ENCODE results near the gene AGBL4. TPM values are rescaled to one million over a fixed set of nuclear protein-coding genes. Genes with fewer than 3 reads are reported as not detected.
"Not testable (repeated sequence)": the region's sequence is repeated elsewhere in the genome, so short reads cannot be mapped to it uniquely, and the experiment has no call there.

AGBL4 gene
- total RNA-seq, 4 donors from 2014 or later: 0.19 to 1.0 (median 1.0) TPM; not detected in 1

DNA sequence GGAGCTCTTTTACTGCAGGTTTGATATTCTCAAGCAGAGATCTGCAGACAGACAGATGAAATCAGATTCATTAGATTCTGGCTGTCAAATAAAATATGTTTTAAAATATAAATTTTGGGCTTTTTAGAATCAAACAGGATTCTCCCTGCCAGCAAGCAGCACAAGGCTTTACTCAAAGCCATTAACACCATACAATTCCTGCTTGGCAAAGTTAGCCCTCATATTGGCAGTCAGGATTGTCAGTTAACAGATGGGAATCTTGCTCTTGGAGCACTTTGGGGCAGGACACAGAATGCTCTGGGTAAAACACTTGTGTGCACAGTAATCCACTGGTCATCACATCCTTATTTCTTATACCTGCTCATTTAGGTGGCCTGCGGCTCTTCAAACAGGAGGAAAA, 686.5 kb downstream of the AGBL4 start:
- Histone ChIP-seq H3K4me3 (no peak overlapping the region), H3K4me1 (no peaks in the 10 kb centered on the region), H3K9me3 (no peaks in the 10 kb centered on the region), H3K27ac (no peak overlapping the region), H3K36me3 (no peaks in the 10 kb centered on the region), H3K27me3 (no peaks in the 10 kb centered on the region)
- TF ChIP-seq, protein P1, sequence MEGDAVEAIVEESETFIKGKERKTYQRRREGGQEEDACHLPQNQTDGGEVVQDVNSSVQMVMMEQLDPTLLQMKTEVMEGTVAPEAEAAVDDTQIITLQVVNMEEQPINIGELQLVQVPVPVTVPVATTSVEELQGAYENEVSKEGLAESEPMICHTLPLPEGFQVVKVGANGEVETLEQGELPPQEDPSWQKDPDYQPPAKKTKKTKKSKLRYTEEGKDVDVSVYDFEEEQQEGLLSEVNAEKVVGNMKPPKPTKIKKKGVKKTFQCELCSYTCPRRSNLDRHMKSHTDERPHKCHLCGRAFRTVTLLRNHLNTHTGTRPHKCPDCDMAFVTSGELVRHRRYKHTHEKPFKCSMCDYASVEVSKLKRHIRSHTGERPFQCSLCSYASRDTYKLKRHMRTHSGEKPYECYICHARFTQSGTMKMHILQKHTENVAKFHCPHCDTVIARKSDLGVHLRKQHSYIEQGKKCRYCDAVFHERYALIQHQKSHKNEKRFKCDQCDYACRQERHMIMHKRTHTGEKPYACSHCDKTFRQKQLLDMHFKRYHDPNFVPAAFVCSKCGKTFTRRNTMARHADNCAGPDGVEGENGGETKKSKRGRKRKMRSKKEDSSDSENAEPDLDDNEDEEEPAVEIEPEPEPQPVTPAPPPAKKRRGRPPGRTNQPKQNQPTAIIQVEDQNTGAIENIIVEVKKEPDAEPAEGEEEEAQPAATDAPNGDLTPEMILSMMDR (IDR thresholded peaks at IDR 0.05): no peak
- TF ChIP-seq POLR2AphosphoS5 (IDR thresholded peaks at IDR 0.05) (no peak), POLR2A (IDR thresholded peaks at IDR 0.05) (no peak), EP300 (IDR thresholded peaks at IDR 0.05) (no peak)
- 90% methylated on average over 1 of the region's 1 CpG for WGBS
- DNase-seq (ENCODE audit: low spot score in 2 of 2): no peak

DNA sequence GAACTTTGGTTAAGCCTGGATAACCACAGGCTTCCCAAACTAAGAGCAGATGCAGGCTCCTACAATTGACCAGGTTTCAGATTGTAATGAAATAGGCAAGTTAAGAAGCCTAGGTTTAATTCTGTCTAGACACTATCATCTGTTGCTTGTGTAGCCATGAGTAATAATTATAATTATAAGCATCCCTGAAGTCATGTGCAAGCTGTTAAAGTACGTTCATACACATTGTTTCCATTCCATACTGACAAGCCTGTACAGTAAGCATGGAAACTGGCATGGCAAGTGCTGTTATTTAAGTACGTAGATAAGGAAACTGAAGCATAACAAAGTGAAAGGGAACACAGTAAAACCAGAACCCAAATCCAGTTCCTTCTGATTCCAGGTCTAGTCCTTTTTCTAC, 689.8 kb downstream of the AGBL4 start:
- 28% methylated on average over 2 of the region's 2 CpGs for WGBS
- TF ChIP-seq POLR2A (IDR thresholded peaks at IDR 0.05) (no peak), POLR2AphosphoS5 (IDR thresholded peaks at IDR 0.05) (no peak), EP300 (IDR thresholded peaks at IDR 0.05) (no peak)
- TF ChIP-seq, protein P1 (IDR thresholded peaks at IDR 0.05): no peak
- Histone ChIP-seq H3K36me3 (no peaks in the 10 kb centered on the region), H3K27ac (no peak overlapping the region), H3K4me1 (no peaks in the 10 kb centered on the region), H3K27me3 (no peaks in the 10 kb centered on the region), H3K9me3 (no peaks in the 10 kb centered on the region), H3K4me3 (no peak overlapping the region)
- DNase-seq (ENCODE audit: low spot score in 2 of 2): no peak

DNA sequence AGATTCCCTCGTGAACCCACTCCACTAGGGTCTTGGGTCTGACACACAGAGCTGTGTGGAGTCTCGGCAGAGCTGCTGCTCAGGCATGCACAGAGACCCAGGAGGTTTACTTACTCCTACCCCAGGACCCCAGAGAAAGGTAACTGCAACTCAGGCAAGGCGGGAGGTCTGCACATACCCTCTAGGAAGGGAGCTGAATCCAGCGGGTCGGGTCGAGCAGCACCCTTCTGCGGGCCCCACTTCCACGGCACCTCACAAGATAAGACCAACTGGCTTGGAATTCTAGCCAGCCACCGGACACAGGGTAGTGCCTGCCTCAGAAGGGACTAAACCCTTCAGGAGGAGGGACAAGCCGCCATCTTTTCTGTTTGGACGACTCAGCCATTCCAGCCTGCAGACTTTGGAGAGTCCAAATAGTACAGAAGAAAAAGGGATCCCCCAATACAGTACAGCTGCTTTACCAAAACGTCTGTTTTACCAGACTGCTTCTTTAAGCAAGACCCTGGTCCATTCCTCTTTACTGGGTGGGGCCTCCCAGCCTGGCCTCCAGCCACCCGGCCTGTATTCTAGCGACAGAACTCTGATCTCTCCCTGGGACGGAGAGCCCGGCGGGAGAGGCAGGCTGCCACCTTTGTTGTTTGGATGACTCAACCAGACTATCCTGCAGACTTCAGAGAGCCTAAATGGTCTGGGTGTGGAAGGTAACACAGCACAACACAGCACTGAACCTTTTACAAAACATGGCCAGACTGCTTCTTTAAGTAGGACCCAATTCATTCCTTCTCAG, 692.5 kb downstream of the AGBL4 start:
- Histone ChIP-seq H3K4me1 (no peaks in the 10 kb centered on the region), H3K27ac (no peak overlapping the region), H3K9me3 (no peaks in the 10 kb centered on the region), H3K4me3 (no peak overlapping the region), H3K27me3 (no peaks in the 10 kb centered on the region), H3K36me3 (no peaks in the 10 kb centered on the region)
- WGBS: 91% methylated on average over 16 of the region's 17 CpGs
- DNase-seq (ENCODE audit: low spot score in 2 of 2): no peak
- no peak for TF ChIP-seq POLR2AphosphoS5 (IDR thresholded peaks at IDR 0.05)
- no peak for TF ChIP-seq POLR2A (IDR thresholded peaks at IDR 0.05)
- TF ChIP-seq, protein P1 (IDR thresholded peaks at IDR 0.05): no peak
- TF ChIP-seq EP300 (IDR thresholded peaks at IDR 0.05): no peak

DNA sequence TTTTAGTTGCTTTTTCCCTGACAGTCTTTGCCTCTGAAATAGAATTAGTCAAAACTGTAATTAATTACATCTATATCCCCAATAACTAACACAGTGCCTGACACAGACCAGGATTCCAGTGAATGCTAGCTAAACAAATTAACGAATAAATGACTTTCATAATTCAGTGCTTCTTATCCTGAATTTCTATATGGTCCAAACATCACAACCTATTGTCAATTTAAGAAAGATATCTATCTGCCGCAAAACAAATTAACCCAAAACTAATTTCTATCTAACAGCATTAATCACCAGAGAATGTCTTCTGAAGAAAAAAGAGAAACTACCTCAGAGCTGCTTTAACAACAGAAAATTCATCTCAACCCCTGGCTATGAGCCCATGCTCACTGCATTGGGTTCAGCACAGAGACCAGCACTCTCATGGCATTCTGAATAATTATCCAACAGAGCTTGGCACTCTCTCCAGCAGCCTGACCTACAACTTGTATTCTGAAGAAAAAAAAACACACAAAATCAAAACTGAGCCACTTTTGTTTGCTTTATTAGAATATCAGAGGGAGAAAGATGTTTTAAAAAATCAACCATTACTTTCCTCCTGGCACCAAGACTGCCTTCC, 699.7 kb downstream of the AGBL4 start:
- no peak for DNase-seq (ENCODE audit: low spot score in 2 of 2)
- Histone ChIP-seq H3K4me1 (no peaks in the 10 kb centered on the region), H3K4me3 (no peak overlapping the region), H3K36me3 (no peaks in the 10 kb centered on the region), H3K9me3 (no peaks in the 10 kb centered on the region), H3K27me3 (no peaks in the 10 kb centered on the region), H3K27ac (no peak overlapping the region)
- WGBS: 94% methylated on average over 2 of the region's 2 CpGs
- TF ChIP-seq POLR2AphosphoS5 (IDR thresholded peaks at IDR 0.05): no peak
- no peak for TF ChIP-seq POLR2A (IDR thresholded peaks at IDR 0.05)
- TF ChIP-seq, protein P1 (IDR thresholded peaks at IDR 0.05): no peak
- no peak for TF ChIP-seq EP300 (IDR thresholded peaks at IDR 0.05)

DNA sequence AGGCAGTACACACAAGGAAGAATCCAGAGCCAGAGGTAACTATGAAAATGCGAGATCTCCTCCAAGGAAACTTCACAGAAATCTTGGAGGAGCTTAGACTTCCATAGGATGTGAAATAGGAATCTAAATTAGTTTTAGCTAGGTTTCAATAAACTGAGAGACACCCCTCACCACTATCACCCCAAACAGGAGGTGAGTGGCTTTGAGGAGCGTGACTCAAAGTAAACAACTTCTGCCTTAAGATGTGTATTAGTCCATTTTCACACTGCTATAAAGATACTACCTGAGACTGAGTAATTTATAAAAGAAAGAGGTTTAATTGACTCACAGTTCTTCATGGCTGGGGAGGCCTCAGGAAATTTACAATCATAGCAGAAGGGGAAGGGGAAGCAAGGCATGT, 703.3 kb downstream of the AGBL4 start:
- 85% methylated on average over 2 of the region's 2 CpGs for WGBS
- not testable (repeated sequence) for H3K4me1 ChIP-seq; H3K36me3 ChIP-seq; H3K4me3 ChIP-seq; H3K27me3 ChIP-seq; H3K9me3 ChIP-seq; DNase-seq (ENCODE audit: low spot score in 2 of 2); H3K27ac ChIP-seq
